ENCODE results near the gene PPBP.

PPBP gene

DNA sequence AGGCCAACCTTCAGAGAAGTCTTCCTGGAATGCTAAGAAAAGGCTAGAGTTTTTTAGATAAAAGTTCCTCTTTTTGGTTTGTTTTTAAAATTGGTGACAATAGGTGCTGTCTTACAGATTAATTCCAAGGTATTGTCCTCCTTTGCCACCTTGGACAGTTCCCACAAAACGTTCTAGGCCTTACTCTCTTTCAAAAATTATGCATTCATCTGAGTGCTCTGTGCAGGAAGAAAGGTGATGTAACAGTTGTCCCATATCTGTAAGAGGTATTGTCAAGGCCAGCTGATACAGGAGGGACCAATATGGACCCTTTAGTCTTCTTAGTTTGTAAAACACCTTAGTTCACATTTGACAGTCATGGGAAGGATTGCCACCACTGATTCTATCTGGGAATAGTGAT lies 26.3 kb upstream of the PPBP start:
- TF ChIP-seq, protein P1, sequence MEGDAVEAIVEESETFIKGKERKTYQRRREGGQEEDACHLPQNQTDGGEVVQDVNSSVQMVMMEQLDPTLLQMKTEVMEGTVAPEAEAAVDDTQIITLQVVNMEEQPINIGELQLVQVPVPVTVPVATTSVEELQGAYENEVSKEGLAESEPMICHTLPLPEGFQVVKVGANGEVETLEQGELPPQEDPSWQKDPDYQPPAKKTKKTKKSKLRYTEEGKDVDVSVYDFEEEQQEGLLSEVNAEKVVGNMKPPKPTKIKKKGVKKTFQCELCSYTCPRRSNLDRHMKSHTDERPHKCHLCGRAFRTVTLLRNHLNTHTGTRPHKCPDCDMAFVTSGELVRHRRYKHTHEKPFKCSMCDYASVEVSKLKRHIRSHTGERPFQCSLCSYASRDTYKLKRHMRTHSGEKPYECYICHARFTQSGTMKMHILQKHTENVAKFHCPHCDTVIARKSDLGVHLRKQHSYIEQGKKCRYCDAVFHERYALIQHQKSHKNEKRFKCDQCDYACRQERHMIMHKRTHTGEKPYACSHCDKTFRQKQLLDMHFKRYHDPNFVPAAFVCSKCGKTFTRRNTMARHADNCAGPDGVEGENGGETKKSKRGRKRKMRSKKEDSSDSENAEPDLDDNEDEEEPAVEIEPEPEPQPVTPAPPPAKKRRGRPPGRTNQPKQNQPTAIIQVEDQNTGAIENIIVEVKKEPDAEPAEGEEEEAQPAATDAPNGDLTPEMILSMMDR (IDR thresholded peaks at IDR 0.05; ENCODE audit: low read depth, low read length, missing control alignments), result no peak
- no peak for DNase-seq (ENCODE audit: low read depth)
- no peak overlapping the region for H3K4me3 ChIP-seq (ENCODE audit: low read depth, low read length)

DNA sequence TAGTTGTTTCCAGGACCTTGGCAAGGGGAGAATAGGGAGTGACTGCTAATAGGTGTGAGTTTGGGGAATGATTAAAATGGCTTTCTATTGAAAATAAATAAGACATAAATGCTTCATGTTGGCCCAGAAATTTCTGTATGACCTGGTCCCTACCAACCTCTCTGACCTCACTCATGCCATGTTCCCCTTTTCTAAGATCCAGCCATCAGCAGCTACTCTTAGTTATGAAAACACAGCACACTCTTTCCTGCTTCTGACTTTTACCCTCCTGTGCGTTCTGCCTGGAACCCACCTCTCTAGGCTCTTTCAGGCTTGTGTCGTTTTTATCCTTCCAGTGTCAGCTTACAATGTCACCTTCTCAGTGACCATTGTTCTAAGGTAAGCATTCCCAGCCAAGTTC lies 25.3 kb upstream of the PPBP start:
- no peak overlapping the region for H3K4me3 ChIP-seq (ENCODE audit: low read depth, low read length)
- DNase-seq (ENCODE audit: low read depth), result no peak
- TF ChIP-seq, protein P1 (IDR thresholded peaks at IDR 0.05; ENCODE audit: low read depth, low read length, missing control alignments), result no peak

DNA sequence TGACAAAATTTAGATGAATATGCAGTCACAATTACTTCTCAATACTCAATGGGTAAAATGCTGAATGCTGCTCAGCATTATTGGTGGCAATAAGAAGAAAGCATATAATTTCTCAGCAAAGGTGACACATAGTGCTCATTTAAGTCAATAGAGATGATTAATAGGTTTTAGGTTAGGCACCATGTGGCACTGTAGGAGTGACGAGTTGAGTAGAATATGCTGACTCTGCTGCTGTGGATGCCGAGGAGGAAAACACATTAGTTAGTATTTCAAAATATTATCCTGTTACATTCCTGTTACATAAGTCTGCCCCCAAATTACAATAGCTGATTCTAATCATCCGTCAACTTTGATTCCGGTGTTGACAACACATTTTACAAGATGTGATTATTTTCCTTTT lies 24.1 kb upstream of the PPBP start:
- TF ChIP-seq, protein P1 (IDR thresholded peaks at IDR 0.05; ENCODE audit: low read depth, low read length, missing control alignments), result no peak
- no peak overlapping the region for H3K4me3 ChIP-seq (ENCODE audit: low read depth, low read length)
- no peak for DNase-seq (ENCODE audit: low read depth)

DNA sequence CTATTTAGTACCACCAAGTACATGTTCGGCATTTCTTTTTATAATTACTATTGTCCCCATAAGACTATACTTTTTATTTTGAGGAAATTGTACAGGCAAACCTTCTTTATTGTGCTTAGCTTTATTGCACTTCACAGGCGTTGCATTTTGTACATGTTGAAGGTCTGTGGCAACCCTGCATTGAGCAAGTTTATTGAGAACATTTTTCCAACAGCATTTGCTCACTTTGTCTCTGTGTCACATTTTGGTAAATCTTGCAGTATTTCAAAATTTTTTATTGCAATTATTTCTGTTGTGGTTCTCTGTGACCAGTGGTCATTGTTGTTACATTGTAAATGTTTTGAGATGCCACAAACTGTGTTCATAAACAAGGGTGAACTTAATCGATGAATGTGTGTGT lies 21.3 kb upstream of the PPBP start:
- DNase-seq (ENCODE audit: low read depth), result no peak
- TF ChIP-seq, protein P1 (IDR thresholded peaks at IDR 0.05; ENCODE audit: low read depth, low read length, missing control alignments), result no peak
- no peak overlapping the region for H3K4me3 ChIP-seq (ENCODE audit: low read depth, low read length)

DNA sequence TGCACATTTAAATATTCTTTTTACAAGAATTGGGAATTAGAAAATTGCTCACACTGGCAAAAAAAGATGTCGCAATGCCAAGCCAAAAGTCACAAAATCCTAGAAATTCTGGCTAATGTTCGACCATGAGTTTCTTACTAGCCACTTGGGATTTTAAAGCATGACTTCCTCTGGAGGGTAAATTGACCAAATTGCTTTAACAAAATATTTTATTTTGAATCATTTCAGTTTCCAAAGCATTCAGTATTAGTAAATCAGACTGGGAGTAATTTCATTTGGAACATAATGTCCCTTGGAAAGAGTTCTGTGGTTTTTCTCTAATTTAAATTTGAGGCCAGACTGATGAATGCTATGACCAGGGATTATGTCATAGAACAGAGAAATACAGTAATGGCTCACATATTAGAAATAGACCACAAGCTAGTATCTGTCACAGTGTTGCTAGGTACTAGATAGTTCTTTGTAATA lies 18.1 kb upstream of the PPBP start:
- TF ChIP-seq, protein P1 (IDR thresholded peaks at IDR 0.05; ENCODE audit: low read depth, low read length, missing control alignments), result no peak
- no peak for DNase-seq (ENCODE audit: low read depth)
- no peak overlapping the region for H3K4me3 ChIP-seq (ENCODE audit: low read depth, low read length)

DNA sequence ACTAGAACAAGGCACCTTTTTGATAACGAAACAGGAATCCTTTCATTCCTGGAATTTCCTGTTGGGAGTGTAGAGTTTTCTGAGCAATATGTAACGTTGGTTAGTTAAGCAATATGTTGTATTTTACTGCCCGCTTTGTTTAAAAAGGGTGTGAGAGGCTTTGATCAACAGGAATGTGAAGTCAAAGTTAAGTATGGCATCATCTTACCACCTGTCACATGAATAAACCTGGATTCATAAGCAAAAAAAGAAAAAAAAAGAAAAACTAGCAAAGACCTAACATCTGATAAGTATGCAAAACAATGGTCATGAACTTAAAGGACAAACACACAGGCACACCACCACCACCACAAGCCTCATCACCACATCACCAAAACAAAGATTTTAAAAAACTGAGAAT lies 17.5 kb upstream of the PPBP start:
- TF ChIP-seq, protein P1 (IDR thresholded peaks at IDR 0.05; ENCODE audit: low read depth, low read length, missing control alignments), result no peak
- no peak overlapping the region for H3K4me3 ChIP-seq (ENCODE audit: low read depth, low read length)
- DNase-seq (ENCODE audit: low read depth), result no peak

DNA sequence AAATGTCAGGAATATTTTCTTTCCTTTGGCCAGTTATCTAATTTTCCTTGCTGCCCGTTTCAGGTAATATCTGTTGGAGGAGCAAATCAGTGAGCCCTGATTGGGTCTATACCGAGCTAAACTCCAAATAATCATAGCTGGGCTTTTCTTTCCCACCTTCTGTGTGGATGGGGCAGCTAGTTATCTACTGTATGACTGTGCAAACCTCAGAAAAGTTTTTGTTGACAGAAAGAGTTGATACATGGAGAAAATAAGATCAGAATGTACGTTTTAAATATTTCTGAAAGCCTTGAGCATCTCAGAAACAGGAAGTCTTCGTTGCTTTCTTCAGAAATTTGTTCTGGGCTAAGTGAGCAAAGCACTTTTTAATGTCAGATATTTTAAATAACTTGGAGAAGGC lies 16.7 kb upstream of the PPBP start:
- no peak overlapping the region for H3K4me3 ChIP-seq (ENCODE audit: low read depth, low read length)
- DNase-seq (ENCODE audit: low read depth), result no peak
- TF ChIP-seq, protein P1 (IDR thresholded peaks at IDR 0.05; ENCODE audit: low read depth, low read length, missing control alignments), result no peak
